Measurements from ENCODE around the gene CHRNA5. TPM values are rescaled to one million over a fixed set of nuclear protein-coding genes. Genes with fewer than 3 reads are reported as not detected.

Gene CHRNA5
- total and polyA plus RNA-seq, 7 donors = 0.71 to 4.4 (median 3.1) TPM

DNA sequence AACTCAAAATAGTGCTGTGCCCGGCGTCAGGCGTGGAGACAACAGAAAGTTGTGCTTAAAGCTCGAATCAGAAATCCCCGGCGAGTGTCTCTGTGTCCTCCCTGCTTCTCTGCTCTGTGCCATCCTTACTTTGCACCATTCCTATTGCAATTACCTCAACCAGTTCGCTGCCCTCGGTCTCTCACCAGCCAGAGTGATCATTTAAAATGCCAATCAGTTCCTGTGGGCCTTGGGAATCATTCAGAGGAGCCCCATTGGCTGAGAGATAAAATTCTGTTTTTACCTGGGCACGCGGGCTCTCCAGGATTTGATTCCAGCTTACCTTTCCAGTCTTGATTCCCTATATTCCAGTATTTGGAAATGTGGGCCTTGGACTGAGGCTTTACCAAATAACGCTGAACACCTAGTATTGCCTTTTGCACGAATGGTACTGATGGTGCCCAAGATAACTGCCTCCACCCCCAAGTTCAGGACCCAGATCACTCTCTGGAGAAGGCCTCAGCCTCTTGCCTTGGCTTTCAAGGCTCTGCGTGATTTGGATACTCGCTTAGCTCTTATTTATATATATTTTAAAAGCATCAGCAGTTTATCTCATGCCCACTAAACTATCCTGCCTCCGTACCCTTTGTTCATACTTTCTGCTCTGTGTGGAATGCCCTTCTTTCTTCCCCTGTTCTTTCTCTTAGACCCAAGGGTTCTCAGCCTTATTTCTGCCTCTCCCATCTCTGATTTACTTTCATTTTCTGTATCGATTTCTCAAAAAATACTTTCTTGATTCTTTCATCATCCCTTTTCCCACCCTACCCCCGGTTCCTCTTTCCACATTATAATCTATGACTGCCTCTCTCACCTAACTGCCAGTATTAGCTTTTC is 24.2 kb upstream of the CHRNA5 start:
- DNase-seq (no peak), ATAC-seq (peak in 1 of 4 donors; percentile 11)
- intact Hi-C loops (cut with DNase I) = loop anchor here in 1 of 2 donors (5.0 kb wide), 1 partner anchor 104 kb away; the partner anchor contains the start of gene IREB2
- Histone ChIP-seq H3K36me3 (ENCODE audit: insufficient read depth in 1 of 2, low read depth in 1 of 2) (peaks cover 18 to 44% of the 10 kb centered on the region in 2 donors), H3K27me3 (ENCODE audit: insufficient read depth in 3 of 3, low read length in 2 of 3) (no peaks in the 10 kb centered on the region), H3K9me3 (no peaks in the 10 kb centered on the region), H3K4me3 (peak overlapping the region; percentile 80), H3K4me1 (peaks cover 11% of the 10 kb centered on the region), H3K27ac (peak overlapping the region; percentile 96)
- 4 to 7% (median 5%) methylated on average over 17 of the region's 17 CpGs for WGBS, 3 donors
- TF ChIP-seq, protein P1, sequence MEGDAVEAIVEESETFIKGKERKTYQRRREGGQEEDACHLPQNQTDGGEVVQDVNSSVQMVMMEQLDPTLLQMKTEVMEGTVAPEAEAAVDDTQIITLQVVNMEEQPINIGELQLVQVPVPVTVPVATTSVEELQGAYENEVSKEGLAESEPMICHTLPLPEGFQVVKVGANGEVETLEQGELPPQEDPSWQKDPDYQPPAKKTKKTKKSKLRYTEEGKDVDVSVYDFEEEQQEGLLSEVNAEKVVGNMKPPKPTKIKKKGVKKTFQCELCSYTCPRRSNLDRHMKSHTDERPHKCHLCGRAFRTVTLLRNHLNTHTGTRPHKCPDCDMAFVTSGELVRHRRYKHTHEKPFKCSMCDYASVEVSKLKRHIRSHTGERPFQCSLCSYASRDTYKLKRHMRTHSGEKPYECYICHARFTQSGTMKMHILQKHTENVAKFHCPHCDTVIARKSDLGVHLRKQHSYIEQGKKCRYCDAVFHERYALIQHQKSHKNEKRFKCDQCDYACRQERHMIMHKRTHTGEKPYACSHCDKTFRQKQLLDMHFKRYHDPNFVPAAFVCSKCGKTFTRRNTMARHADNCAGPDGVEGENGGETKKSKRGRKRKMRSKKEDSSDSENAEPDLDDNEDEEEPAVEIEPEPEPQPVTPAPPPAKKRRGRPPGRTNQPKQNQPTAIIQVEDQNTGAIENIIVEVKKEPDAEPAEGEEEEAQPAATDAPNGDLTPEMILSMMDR (IDR thresholded peaks at IDR 0.05) = no peak

GRCh38 chr15:78541744-78542034 is 23.6 kb upstream of the CHRNA5 start:
- no peaks in the 10 kb centered on the region for H3K9me3 ChIP-seq
- no peak for ATAC-seq
- WGBS, 3 donors = 11 to 58% (median 28%) methylated on average over 1 of the region's 1 CpG
- intact Hi-C loops (cut with DNase I) = loop anchor here in 1 of 2 donors (5.0 kb wide), 1 partner anchor 104 kb away; the partner anchor contains the start of gene IREB2
- H3K4me1 ChIP-seq = peaks cover 11% of the 10 kb centered on the region
- TF ChIP-seq, protein P1 (IDR thresholded peaks at IDR 0.05) = no peak
- peak overlapping the region; percentile 80 for H3K4me3 ChIP-seq
- H3K36me3 ChIP-seq (ENCODE audit: insufficient read depth in 1 of 2, low read depth in 1 of 2) = peaks cover 19 to 49% of the 10 kb centered on the region in 2 donors
- H3K27me3 ChIP-seq (ENCODE audit: insufficient read depth in 3 of 3, low read length in 2 of 3) = no peaks in the 10 kb centered on the region
- DNase-seq = no peak
- H3K27ac ChIP-seq = no peak overlapping the region

DNA sequence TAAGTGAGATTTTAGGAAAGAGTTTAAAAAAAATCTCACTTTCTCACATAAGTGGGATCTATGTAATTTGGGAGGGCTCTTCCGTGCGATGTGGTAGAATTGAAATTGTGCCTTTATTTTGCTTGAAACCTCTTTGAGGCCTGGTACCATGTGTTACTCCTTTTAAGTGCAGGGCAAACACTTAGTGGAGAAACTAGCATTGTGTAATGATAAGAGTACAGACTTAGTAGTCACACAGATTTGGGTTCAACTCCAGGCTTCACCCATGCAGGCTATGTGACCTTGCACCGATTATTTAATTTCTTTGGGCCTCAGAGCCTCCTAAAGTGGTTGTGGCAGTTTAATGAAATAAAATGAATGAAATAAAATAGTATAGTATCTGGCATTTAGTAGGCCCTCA is 22.7 kb upstream of the CHRNA5 start:
- H3K27me3 ChIP-seq (ENCODE audit: insufficient read depth in 3 of 3, low read length in 2 of 3) = no peaks in the 10 kb centered on the region
- 91 to 97% (median 91%) methylated on average over 3 of the region's 3 CpGs for WGBS, 3 donors
- intact Hi-C loops (cut with DNase I) = loop anchor here in 1 of 2 donors (5.0 kb wide), 1 partner anchor 105 kb away; the partner anchor contains the start of gene IREB2

DNA sequence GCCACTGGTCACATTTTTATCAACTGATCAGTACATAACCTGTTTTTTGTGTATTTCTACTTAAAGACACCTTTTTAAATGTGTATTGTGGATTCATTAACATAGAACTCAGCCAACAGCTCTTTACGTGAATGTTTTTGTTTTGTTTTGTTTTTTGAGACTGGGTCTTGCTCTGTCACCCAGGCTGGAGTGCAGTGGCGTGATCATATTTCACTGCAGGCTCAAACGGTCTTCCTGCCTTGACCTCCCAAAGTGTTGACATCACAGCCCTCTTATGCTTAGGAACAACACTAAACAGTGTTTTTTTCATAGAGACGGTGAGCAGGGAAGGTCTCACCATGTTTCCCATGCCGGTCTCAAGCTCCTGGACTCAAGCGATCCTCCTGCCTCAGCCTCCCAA is 15.1 kb upstream of the CHRNA5 start:
- Histone ChIP-seq H3K27ac (no peak overlapping the region), H3K4me3 (no peak overlapping the region), H3K9me3 (no peaks in the 10 kb centered on the region), H3K27me3 (ENCODE audit: insufficient read depth in 3 of 3, low read length in 2 of 3) (no peaks in the 10 kb centered on the region), H3K36me3 (ENCODE audit: insufficient read depth in 1 of 2, low read depth in 1 of 2) (peaks cover 15 to 64% of the 10 kb centered on the region in 2 donors), H3K4me1 (no peaks in the 10 kb centered on the region)
- ATAC-seq = peak in 1 of 4 donors; percentile 13
- TF ChIP-seq, protein P1 (IDR thresholded peaks at IDR 0.05) = no peak
- intact Hi-C loops (cut with DNase I) = no loop called here
- 59 to 65% (median 63%) methylated on average over 6 of the region's 6 CpGs for WGBS, 3 donors
- DNase-seq = no peak

More for the DNA sequence above, 22.7 kb upstream of the CHRNA5 start:
- H3K27ac ChIP-seq = no peak overlapping the region
- TF ChIP-seq, protein P1 (IDR thresholded peaks at IDR 0.05) = no peak
- DNase-seq = no peak
- no peak overlapping the region for H3K4me3 ChIP-seq
- peaks cover 11% of the 10 kb centered on the region for H3K4me1 ChIP-seq
- H3K36me3 ChIP-seq (ENCODE audit: insufficient read depth in 1 of 2, low read depth in 1 of 2) = peaks cover 19 to 59% of the 10 kb centered on the region in 2 donors
- no peak for ATAC-seq
- H3K9me3 ChIP-seq = no peaks in the 10 kb centered on the region

All from psoas muscle (tissue), 8 donors.